Globus pallidus (tissue), 1 donor: ENCODE data around the gene INPP5B.
"Not testable (repeated sequence)": the region's sequence is repeated elsewhere in the genome, so short reads cannot be mapped to it uniquely, and the experiment has no call there.

ENCODE experiments used
- DNase-seq: peaks from one replicate; pipeline ENCODE4 v3.0.0-alpha.2; 2015; ENCODE audit warnings: low spot score

INPP5B gene

DNA sequence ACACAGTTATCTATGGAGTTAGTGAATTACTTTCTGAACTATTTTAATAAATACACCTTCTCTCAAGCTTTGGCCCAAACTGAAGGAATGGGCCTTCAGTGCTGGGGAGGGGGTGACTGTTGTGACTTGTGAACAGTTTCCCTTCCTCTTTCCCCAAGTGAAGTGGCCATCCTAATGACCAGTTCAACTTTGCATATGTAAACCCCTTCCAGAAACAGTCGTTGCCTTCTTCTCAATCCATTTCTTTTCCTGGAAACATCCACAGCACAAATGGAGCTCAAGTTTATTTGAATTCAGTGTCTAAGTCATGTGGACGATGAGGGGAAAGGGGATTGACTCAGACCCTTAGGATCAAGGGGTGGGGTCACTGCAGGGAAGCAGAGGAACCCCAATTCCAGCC is 1.3 kb upstream of the INPP5B start:
- no peak for DNase-seq

DNA sequence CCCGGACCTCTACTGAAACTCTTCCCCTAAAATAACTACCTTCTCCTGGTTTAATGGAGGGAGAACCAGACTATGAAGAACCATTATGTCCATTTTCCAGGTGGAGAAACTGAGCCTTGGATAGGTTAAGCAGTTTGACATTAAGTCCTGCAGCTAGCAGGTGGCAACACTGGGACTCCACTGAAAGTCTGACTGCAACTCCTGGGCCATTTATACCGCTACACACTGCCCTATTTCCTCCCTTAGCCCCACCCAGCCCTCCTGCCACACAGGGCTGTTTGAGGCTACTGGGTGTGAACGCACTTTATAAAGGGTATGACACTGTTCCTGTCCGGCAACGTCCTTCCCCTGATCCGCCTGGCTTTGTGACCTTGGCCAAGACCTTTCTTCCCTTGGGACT is 511 bp upstream of the INPP5B start:
- DNase-seq, result no peak

DNA sequence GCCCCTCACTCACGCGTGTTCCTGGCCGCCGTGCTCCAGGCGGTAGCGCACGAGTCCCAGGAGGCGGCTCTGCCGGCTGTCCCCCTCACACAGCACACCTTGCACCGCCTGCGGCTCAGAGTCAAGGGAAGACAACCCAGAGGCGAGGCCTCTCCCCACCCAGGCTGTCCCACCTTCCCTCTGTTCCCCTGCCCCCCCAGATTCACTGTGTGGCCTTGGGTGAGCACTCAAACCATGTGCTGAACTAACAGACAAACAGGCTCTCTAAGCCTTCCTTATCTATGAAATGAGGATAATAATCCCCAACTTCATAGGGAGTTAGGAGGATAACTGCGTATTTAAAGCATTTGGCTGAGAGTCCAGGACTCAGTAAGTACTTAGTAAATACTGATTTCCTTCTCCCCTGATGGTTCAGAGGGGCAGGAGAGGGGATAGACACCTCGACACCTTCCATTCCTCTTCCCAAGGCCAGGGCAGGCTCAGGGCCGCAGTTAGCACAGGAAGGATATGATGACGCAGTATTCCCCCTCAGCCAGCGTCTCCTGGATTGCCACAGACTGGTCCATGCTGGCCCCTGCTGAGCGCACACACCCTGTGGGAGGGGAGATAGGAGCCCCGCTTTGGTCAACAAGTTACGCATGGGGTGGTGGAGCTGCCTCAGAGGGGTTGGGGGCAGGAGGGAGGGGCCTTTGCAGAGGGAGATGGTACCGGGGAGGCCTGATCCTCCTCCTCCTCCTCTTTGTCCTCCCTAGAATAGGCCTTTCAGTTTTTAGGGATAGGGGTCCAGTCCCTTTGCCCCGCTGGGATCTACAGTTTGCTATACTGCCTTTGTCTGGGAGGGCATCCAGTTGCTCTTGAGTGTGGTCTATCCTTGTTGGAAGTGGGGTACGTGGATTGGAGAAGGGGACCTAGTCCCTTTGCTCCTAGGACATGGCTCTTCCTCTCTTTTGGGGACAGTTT is 830 bp downstream of the INPP5B start:
- DNase-seq, result peak; percentile 26

DNA sequence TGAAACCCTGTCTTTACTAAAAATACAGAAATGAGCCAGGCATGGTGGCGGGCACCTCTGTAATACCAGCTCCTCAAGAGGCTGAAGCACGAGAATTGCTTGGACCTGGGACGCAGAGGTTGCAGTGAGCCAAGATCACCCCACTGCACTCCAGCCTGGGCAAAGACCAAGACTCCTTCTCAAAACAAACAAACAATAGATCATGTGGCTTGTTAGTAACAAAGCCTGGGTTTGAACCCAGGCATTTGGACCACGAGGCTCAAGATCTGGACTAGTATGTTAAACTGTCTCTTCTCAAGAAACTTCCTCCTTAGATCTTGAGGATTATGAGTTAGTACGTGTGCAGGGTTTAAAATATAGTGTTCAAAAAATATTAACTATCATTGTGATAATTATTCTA is 1.6 kb downstream of the INPP5B start:
- no peak for DNase-seq

DNA sequence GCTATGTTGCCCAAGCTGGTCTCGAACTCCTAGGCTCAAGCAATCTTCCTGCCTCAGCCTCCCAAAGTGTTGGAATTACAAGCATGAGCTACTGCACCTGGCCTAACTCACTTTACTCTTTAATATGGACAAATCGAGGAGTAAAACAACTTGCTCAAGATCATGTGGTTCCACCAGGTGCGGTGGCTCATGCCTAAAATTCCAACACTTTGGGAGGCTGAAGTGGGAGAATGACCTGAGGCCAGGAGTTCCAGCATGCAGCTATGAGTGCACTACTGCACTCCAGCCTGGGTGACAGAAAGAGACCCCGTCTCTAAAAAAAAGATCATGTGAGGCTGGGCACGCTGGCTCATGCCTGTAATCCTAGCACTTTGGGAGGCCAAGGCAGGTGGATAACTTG is 2.0 kb downstream of the INPP5B start:
- DNase-seq, result no peak

DNA sequence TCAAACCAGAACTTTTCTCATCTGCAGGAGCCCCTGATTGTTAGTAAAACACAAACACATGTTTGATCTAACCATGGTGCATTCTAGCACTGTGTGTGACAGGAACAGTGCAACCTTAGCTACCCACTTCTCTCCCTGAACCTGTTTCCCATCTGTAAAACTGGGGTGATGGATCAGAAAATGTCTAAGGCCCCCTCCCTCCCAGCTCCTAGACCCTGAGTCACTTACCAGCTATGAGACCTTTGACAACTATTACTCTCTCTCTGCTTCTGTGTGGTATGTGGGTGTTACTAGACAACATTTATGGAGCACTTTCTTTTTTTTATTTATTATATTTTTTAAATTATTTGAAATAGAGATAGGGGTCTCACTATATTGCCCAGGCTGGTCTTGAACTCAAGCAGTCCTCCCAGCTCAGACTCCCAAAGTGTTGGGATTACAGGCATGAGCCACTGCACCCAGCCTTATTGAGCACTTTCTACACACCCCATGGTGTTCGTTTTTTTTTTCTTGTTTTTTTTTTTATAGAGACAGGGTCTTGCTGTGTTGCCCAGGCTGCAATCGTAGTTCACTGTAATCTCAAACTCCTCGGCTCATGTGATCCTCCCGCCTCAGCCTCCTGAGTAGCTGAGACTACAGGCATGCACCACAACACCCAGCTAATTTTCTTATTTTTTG is 2.6 kb downstream of the INPP5B start:
- DNase-seq, result no peak

DNA sequence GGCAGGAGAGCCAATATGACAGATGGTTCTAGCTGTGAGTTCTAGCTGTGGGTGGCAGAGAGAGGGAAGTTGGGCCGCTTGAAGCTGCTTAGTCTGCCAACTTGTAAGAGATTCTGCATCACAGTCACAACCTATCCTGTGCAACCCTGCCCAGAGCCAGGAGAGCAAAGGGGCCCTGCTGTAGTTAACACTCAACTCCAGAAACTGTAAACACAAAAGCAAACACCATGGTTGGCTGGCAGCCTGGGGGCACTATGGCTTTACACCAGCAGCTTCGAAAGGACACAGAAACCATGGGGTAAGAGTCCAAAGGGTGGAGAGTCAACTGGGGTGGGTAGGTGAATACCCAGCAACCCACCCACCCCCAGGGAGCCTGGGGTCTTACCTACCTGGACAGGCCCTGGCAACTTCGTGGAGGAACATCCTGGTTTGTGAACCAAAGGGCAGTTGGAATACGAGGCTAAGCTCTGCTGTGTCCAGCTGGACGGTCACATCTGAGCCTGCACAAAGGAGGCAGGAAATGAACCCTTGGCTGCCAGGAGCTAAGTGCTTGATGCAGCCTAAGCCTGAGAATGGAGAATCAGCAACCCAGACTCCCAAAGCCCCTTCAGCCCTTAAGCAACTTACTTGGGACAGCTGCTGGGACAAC is 6.4 kb downstream of the INPP5B start:
- no peak for DNase-seq

DNA sequence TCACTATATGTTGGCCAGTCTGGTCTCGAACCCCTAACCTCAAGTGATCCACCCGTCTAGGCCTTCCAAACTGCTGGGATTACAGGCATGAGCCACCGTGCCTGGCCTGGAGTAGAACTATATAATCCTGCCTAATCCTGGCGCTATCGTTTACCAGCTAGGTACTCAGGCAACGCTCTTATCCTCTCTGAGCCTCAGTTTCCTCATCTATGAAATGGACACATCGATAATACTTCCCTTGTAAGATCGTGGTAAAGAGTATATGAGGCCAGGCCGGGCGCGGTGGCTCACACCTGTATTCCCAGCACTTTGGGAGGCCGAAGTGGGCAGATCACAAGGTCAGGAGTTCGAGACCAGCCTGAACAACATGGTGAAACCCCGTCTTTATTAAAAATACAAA is 10.1 kb downstream of the INPP5B start:
- DNase-seq, result not testable (repeated sequence)

DNA sequence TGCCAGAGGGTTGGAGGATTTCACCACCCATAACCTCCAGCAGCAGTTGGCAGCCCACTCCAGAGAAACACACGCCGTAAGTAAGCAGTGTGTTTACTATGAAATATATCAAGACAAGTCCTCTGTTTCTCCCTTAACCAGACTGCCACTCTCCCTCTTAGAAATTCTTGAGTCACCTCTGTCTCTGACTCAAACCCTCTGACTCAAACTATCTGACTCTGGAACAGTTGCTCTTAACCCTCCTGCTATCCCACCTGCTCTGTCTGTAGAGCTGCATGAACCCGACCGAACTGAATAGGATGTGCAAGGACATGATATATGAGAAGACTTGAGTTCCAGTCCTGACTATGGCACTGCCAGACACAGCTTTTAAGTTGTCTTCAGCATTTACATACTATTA is 14.1 kb downstream of the INPP5B start:
- DNase-seq, result no peak

DNA sequence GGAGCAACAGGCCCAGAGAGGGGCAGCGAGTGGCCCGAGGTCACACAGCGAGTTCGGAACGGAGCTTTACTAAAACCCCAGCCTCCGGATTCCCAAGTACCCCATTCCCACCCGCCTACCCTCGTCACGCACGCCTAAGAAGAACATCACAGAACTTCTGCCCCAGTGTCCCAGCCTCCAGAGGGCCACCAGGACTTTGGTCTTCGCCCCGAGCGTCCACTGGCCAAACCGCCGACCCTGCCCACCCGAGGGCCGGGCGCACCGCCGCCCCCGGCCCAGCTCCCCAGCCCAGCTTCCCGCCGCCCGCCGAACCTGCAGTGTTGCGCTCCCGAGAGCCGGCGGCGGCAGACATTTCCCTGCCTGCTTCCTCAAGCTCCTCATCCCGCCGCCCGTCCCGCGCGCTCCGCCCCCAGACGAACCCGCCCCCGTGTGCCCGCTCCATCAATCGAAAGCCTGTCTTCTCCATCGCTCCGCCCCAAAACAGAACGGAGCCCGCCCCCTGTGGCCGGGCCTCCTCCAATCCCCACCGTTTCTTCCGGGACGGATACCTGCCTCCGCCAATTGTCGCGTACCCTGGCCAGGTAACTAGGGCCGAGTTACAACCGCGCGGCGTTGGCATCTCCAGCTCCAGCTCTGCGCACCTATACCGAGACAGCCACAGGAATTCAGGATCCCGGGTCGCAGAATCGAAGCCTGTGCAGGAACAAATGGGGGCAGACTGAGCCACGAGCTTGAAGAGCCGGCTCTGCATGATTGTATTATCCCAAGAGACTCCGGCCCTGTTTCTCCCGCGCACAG is 15.3 kb downstream of the INPP5B start:
- DNase-seq, result peak; percentile 93

DNA sequence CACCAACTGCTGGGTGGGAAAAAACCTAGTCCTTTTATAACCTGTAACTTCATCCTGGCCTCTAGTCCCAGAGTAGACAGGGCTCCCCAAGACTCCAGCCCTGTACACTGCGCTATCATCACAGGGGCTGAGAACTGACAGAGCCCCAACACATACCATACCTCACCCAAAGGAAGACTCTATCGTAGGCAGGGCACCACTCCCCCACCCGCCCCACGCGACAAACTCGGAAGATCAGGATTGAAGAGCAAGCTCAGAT is 15.8 kb downstream of the INPP5B start:
- DNase-seq, result no peak

DNA sequence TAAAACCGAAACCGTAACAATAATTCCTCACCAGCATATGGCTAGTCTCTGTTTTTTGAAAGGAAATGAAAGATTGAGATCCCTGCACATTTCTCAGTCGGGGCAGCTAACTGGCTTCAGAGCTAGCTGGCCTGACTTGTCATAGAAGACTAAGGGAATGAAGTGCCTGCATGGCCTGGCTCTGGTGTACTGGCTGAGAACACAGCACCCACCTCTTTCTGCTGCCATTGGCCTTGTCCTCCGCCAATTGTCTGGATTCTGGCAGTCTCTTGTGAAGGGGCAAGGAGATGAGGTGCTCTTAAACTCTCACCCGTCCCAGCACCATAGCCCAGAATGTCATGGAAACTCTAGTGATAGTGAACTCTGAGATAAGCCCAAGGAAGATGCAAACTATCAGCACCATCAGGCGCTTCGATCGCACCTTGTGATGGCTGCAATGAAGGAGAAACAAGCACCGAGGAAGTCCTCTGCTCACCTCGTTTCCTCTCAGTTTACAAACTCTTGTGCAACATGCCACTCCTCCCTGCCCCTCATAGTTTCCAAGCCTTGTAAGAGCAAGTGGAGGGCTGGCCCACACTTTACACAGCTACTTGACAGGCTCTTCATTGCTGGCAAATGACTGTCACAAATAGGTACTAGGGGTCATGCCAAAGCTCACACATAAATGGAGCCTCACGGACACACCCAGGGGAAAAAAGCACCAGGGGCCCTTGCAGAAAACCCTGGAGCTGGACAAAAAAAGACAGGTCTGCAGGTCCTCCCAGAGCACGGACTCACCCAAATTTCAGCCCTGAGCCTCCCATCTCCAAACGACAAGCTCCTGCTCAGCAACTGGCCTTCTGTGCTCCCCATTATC is 16.4 kb downstream of the INPP5B start:
- DNase-seq, result no peak

DNA sequence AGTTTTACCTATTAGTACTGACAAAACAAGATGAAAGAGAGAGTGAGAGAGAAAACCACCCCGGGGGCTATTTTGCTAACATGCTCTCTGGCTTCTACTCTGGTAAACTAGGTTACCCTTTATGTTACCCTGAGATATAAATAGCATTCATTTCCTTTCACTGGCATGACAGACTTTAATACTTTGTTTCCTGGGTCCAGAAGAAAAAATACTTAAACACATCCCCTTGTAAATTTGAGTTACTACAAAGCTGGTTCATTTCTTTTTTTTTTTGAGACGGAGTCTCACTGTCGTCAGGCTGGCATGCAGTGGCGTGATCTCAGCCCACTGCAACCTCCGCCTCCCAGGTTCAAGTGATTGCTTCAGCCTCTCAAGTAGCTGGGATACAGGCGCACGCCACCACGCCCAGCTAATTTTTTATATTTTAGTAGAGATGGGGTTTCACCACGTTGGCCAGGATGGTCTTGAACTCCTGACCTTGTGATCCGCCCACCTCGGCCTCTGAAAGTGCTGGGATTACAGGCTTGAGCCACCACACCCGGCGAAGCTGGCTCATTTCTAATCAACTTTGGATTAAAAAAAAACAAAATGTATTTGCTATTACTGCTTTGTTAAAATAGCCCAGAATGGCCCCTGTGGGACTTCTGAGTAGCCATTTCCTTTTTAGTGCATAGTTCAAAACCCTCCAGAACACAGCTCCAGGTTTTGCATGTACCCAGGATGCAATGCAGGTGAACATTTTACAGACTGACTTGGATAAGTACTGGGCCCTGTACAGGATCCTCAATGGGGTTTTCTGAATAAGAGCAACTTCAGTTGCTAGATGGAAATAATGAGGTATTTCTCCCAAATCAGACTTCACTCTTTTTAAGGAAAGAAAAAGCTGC is 20.6 kb downstream of the INPP5B start:
- no peak for DNase-seq

DNA sequence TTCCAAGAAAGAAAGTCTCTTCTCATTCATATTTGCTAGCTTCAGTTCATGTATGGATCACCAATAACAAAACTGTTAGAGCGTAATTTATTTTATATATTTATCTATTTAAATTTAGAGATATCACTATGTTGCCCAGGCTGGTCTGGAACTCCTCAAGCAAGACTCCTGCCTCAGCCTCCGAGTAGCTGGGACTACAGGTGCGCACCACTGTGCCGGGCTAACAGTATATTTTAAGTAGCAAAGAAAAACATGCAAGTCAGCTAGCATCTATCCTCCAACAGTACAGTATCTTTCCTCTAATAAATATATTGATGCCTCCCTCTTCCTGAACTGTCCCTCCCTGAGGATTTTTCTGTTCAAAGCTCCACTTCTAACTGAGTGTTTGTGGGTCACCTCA is 21.5 kb downstream of the INPP5B start:
- no peak for DNase-seq

DNA sequence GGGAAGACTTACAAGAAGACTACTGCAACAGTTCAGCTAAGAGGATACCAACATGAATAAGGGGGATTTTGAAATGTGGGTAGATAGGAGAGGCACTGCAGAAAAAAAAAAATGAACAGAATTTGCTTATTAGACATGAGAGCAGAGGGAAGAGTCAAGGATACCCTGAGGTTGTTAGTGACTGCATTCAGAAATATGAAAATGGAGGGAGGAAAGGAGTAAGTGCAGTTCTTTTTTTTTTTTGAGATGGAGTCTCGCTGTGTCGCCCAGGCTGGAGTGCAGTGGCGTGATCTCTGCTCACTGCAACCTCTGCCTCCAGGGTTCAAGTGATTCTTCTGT is 23.3 kb downstream of the INPP5B start:
- no peak for DNase-seq

DNA sequence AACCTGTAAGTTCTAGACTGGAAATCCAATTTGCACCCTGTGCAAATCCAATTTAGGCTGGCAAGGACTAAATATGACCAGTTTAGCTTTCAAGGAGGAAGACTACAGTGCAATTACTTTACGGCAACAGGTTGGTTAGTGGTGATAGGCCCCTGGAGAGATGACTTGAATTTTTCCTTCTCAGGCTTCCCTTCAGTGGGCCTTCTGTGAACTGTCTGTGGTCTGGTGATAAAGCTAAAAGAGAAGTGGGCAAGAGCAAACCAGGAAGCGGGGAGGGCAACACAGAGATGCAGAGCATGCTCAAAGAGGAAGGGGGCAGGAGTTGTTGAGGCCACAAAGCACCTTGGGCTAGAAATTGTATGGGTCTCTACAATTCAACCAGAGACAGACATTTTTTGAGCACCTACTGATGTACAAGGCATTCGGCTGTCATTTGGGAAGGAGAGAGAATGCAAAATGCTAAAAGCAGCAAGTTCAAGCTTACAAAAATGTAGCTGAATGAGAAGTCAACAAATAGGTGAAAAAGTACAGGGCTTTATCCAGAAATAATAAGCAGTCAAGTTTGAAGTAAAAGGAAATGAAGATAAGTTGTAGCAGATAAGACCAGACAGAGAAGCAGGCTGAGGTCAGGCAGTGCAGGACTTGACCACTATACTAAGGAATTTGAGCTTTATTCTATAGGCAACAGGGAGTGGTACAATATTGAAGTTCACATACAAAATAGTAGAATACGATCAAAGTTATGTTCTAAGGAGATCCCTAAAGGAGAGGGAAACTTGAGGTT is 23.9 kb downstream of the INPP5B start:
- DNase-seq, result peak; percentile 47

DNA sequence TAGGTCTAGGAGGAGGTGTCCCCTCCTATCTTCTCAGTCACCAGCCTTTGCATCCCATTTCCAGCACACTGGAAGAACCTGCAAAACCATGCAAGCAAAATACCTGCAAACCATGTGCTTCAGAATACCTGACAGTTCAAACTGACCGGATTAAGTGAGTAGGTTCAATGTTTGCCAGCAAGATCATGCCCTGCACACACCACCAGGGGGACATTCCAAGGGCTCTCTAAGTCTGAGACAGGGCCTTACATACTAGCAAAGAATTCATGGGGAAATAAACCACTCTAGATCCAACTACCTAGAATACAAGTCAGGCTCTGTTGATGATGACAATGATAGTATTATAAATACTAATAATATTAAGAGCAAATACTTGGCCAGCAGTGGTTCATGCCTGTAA is 27.6 kb downstream of the INPP5B start:
- DNase-seq, result no peak

DNA sequence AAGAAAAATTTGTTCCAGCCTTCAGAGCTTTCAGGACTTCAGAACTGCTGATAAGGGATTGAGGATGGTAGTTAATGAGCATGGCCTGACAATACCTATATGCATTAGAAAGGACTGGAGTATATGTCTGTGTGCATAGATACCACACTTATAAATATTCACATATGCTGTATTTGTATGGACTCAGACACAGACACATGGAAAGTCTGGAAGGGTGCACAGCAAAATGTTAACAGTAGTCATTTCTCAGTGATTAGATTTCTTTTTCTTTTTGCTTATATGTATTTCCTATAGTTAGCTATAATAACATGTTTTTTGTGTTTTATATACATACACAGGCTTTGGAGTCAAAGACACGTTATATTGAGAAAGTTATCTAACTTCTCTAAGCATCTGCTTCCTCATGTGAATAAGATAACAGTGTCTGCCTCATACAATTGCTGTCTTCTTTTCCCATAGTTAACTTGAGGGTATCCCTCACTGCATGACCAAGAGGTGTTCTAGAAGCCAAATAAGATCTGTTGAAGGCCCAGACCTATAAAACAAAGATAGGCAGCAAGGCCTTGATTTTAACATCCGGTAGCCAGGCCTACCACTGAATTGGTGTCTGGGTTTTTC is 31.3 kb downstream of the INPP5B start:
- no peak for DNase-seq
